NB4 (cell line): ENCODE measurements around the gene ASMTL.

Experiments
- DNase-seq: peaks from one replicate; pipeline ENCODE4 v3.0.0; 2010; ENCODE audit warnings: low read depth
- H3K4me3 ChIP-seq: one replicate; pipeline ENCODE4 v1.5.1; 2011; ENCODE audit warnings: mild to moderate bottlenecking, low read depth, low read length, moderate library complexity
- CTCF ChIP-seq: IDR thresholded peaks from one replicate; pipeline ENCODE4 v1.5.1; 2012; ENCODE audit warnings: low read depth, low read length
- MYC ChIP-seq: IDR thresholded peaks from 2 replicates; pipeline ENCODE4 v1.6.1; 2011; ENCODE audit warnings: low read depth, low read length
- POLR2A ChIP-seq: IDR thresholded peaks from 2 replicates; pipeline ENCODE4 v1.6.1; 2011; ENCODE audit warnings: mild to moderate bottlenecking; ENCODE audit not compliant: insufficient read length; ENCODE audit errors: extremely low read depth
- TF ChIP-seq, protein P1 (sequence below): IDR thresholded peaks from 2 replicates; pipeline ENCODE4 v1.6.1; 2011; ENCODE audit warnings: low read depth, low read length

The ASMTL gene

GRCh38 chrX:1452516-1453394 lies at the start of gene ASMTL:
TSS of gene ASMTL (minus strand) at chrX:1452909. CDS start at chrX:1452840, 69 bp downstream.
- TF ChIP-seq MYC (peak; percentile 44), CTCF (no peak), POLR2A (peak; percentile 78)
- TF ChIP-seq, protein P1, sequence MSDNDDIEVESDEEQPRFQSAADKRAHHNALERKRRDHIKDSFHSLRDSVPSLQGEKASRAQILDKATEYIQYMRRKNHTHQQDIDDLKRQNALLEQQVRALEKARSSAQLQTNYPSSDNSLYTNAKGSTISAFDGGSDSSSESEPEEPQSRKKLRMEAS = peak; percentile 57; the same call in 1 of the 2 replicates
- peak within 1 kb of the TSS; percentile 74 for H3K4me3 ChIP-seq
- peak; percentile 89 for DNase-seq

GRCh38 chrX:1502241-1502640 lies 49.5 kb upstream of the ASMTL start:
- peak; percentile 93 for DNase-seq
- TF ChIP-seq MYC (peak; percentile 47; the same call in 1 of the 2 replicates), POLR2A (no peak)
- TF ChIP-seq, protein P1 = peak; percentile 84
- no peak overlapping the region for H3K4me3 ChIP-seq

DNA sequence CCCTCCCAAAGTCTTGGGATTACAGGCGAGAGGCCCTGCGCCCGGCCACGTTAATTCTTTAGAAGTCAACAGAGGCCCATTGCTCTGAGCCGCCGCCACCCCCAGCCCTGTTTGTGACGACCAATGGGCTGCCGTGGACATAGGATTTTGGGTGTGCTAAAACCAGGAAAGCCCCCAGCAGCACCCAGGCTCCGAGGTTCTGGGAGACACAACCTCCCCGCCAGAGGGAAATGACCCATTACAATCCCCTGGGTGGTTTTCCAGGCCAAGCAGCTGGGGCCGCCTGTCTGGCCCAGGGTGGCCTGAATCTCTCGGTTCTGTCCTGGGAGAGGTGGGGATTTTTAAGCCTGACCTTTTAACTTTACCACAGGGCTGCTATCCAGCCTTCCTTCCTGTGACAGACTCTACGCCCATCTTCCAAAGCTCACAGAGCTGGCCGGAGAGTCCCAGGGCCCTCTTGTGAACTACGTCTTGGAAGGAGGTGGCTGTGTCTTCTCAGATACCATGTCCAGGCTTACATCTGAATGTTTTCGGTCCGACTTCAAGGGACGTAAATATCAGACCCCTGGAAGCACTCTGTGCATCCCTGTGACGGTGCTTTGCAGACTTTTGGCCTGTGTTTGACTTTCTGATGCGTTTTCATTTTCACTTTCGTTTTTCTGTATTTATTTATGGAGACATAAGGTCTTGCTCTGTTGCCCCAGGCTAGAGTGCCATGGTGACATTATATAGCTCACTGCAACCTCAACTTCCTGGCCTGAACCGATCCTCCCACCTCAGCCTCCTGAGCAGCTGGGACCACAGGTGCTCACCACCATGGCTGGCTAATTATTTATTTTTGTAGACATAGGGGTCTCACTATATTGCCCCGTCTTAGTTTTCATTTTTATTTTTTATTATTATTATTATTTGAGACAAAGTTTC lies 48.3 kb upstream of the ASMTL start:
- DNase-seq = no peak
- no peak overlapping the region for H3K4me3 ChIP-seq

DNA sequence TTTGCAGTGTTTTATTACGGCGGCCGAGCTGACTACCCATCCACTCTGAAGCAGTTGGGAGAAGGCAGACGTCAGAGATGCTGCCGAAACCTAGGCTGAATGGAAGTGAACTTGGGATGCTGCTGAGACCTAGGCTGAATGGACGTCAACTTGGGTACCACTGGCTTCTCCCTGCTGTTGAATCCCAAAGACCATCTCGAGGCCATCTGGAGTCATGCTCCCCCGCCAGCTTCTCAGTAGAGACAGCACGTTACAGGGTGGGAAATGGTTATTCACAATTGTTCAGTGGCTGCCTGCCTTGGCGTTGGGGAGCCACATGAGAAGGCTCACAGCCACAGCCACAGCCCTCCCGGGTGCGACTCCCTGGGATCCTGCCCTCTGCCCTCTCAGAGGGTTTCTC lies 43.4 kb upstream of the ASMTL start:
- TF ChIP-seq, protein P1 = no peak
- TF ChIP-seq MYC (no peak), POLR2A (no peak), CTCF (no peak)
- no peak for DNase-seq
- H3K4me3 ChIP-seq = no peak overlapping the region

More for the DNA sequence above, 48.3 kb upstream of the ASMTL start:
- TF ChIP-seq POLR2A = no peak
- no peak for TF ChIP-seq MYC
- TF ChIP-seq CTCF = no peak
- TF ChIP-seq, protein P1 = no peak

- peak overlapping the region; percentile 46 for H3K4me3 ChIP-seq
- TF ChIP-seq POLR2A (no peak), MYC (no peak), CTCF (no peak)
- TF ChIP-seq, protein P1 = no peak
- DNase-seq = peak; percentile 92
These were observed 41.3 kb upstream of the ASMTL start for GRCh38 chrX:1493877-1494510.
